H1 (cell line): Measurements from ENCODE around the gene CABP1. TPM values are rescaled to one million over a fixed set of nuclear protein-coding genes. Genes with fewer than 3 reads are reported as not detected.

ENCODE experiments used
- CTCF ChIA-PET: fragments of 300-600 bp; sonication (Branson Sonifier 250); formaldehyde crosslinking; loops from one replicate; lab custom pipeline; 2021; ENCODE audit not compliant: partially characterized antibody; lab: Charles Lee
- POLR2A ChIA-PET: fragments of 300-600 bp; sonication (Branson Sonifier 250); formaldehyde crosslinking; loops from one replicate; lab custom pipeline; 2021; ENCODE audit warnings: inconsistent platforms; ENCODE audit not compliant: partially characterized antibody; lab: Charles Lee
- DNase-seq, 2 experiments: peaks; one replicate each; pipeline versions ENCODE4 v3.0.0 to v3.0.0-alpha.2; 2010 to 2022; ENCODE audit warnings: low spot score in 2 of 2, low read depth in 1 of 2, mixed read lengths in 1 of 2
- FAIRE-seq: peaks from 2 replicates; lab custom pipeline; 2011; peaks lifted over from hg19 to GRCh38; lab: Jason Lieb, UNC
- H2AFZ ChIP-seq: 2 replicates; pipeline ENCODE4 v1.8.1; 2012; ENCODE audit warnings: low read length, inconsistent platforms
- H2AK5ac ChIP-seq: 2 replicates; pipeline ENCODE4 v1.6.1; 2013; ENCODE audit warnings: low read depth, low read length
- H2BK120ac ChIP-seq: replicated peaks from 2 replicates; pipeline ENCODE3; 2013; ENCODE audit warnings: low read depth, low read length, inconsistent platforms
- H2BK12ac ChIP-seq: 2 replicates; pipeline ENCODE4 v1.6.1; 2013; ENCODE audit warnings: low read depth, low read length
- H2BK15ac ChIP-seq: 2 replicates; pipeline ENCODE4 v1.6.1; 2013; ENCODE audit warnings: low read length
- H2BK20ac ChIP-seq: 2 replicates; pipeline ENCODE4 v1.6.1; 2013; ENCODE audit warnings: low read length
- H2BK5ac ChIP-seq: 2 replicates; pipeline ENCODE4 v1.6.1; 2013; ENCODE audit warnings: low read depth, low read length
- H3K14ac ChIP-seq: 2 replicates; pipeline ENCODE4 v1.6.1; 2013; ENCODE audit warnings: inconsistent platforms; ENCODE audit not compliant: insufficient read length
- H3K18ac ChIP-seq: 2 replicates; pipeline ENCODE4 v1.6.1; 2013; ENCODE audit warnings: low read length; ENCODE audit errors: extremely low read depth
- H3K23ac ChIP-seq: 2 replicates; pipeline ENCODE4 v1.6.1; 2013; ENCODE audit warnings: inconsistent platforms; ENCODE audit not compliant: insufficient read length
- H3K23me2 ChIP-seq: 2 replicates; pipeline ENCODE4 v1.6.1; 2013; ENCODE audit warnings: low read depth, low read length
- H3K27ac ChIP-seq: 2 replicates; pipeline ENCODE4 v1.6.1; 2011; ENCODE audit warnings: low read depth, low read length, inconsistent platforms
- H3K27me3 ChIP-seq, 4 experiments: replicated peaks in 1 of 4; 1 replicate in 1 of 4; 2 replicates in 3 of 4; pipeline versions ENCODE4 v1.6.1 to v1.8.1; 2011 to 2013; ENCODE audit warnings: low read length in 3 of 4, mild to moderate bottlenecking in 3 of 4, inconsistent platforms in 2 of 4, mixed read lengths in 2 of 4, moderate library complexity in 1 of 4; ENCODE audit not compliant: control insufficient read depth in 3 of 4, insufficient read depth in 3 of 4; ENCODE audit errors: extremely low read depth in 1 of 4
- H3K36me3 ChIP-seq, 4 experiments: 2 replicates each; pipeline versions ENCODE4 v1.6.1 to v1.8.1; 2011 to 2013; ENCODE audit warnings: mild to moderate bottlenecking in 4 of 4, low read length in 3 of 4, moderate library complexity in 2 of 4, control low read depth in 1 of 4, inconsistent platforms in 1 of 4; ENCODE audit not compliant: insufficient read depth in 4 of 4, control insufficient read depth in 2 of 4
- H3K4ac ChIP-seq: replicated peaks from 2 replicates; pipeline ENCODE3; 2013; ENCODE audit warnings: low read length, low read depth, mixed read lengths, inconsistent platforms; ENCODE audit not compliant: insufficient read length
- H3K4me1 ChIP-seq, 4 experiments: replicated peaks in 1 of 4; 1 replicate in 1 of 4; 2 replicates in 3 of 4; pipeline versions ENCODE4 v1.6.1 to v1.8.1; 2011 to 2013; ENCODE audit warnings: low read length in 3 of 4, inconsistent platforms in 2 of 4, mixed read lengths in 1 of 4; ENCODE audit not compliant: insufficient read depth in 4 of 4, control insufficient read depth in 3 of 4
- H3K4me2 ChIP-seq, 2 experiments: 2 replicates each; pipeline versions ENCODE4 v1.6.1 to v1.8.1; 2011 to 2013; ENCODE audit warnings: low read depth in 2 of 2, low read length in 2 of 2, control low read depth in 1 of 2, inconsistent platforms in 1 of 2, mild to moderate bottlenecking in 1 of 2; ENCODE audit not compliant: insufficient read depth in 1 of 2
- H3K4me3 ChIP-seq, 4 experiments: fragments of 200-600, 300-600 bp in 1 of 4; sonication (generic), shearing (Covaris generic), sonication (Bioruptor Twin) in 1 of 4; 2 replicates each; pipeline versions ENCODE4 v1.5.1 to v1.8.1; 2011 to 2016; ENCODE audit warnings: low read length in 4 of 4, low read depth in 3 of 4, control low read depth in 2 of 4, inconsistent platforms in 2 of 4, mild to moderate bottlenecking in 2 of 4, mixed read lengths in 1 of 4, moderate library complexity in 1 of 4; ENCODE audit not compliant: insufficient read depth in 2 of 4; ENCODE audit errors: extremely low read depth in 1 of 4
- H3K56ac ChIP-seq: replicated peaks from 2 replicates; pipeline ENCODE3; 2013; ENCODE audit warnings: low read depth, mild to moderate bottlenecking, mixed read lengths, low read length, inconsistent platforms; ENCODE audit not compliant: insufficient read length
- H3K79me1 ChIP-seq: 2 replicates; pipeline ENCODE4 v1.6.1; 2013; ENCODE audit warnings: low read depth, low read length, control low read depth
- H3K79me2 ChIP-seq, 2 experiments: 2 replicates each; pipeline versions ENCODE4 v1.6.1 to v1.8.1; 2012 to 2013; ENCODE audit warnings: low read length in 2 of 2, mild to moderate bottlenecking in 2 of 2, inconsistent platforms in 1 of 2; ENCODE audit not compliant: insufficient read depth in 2 of 2, control insufficient read depth in 1 of 2
- H3K9ac ChIP-seq, 4 experiments: replicated peaks in 1 of 4; 1 replicate in 1 of 4; 2 replicates in 3 of 4; pipeline versions ENCODE4 v1.6.1 to v1.8.1; 2011 to 2013; ENCODE audit warnings: low read depth in 3 of 4, low read length in 3 of 4, control low read depth in 2 of 4, mild to moderate bottlenecking in 2 of 4, moderate library complexity in 2 of 4, inconsistent platforms in 1 of 4; ENCODE audit errors: extremely low read depth in 1 of 4
- H3K9me3 ChIP-seq, 2 experiments: 2 replicates each; pipeline versions ENCODE4 v1.6.1 to v1.8.1; 2012 to 2013; ENCODE audit warnings: mild to moderate bottlenecking in 2 of 2, moderate library complexity in 2 of 2, control low read depth in 1 of 2, inconsistent platforms in 1 of 2, low read depth in 1 of 2, low read length in 1 of 2, mixed read lengths in 1 of 2; ENCODE audit not compliant: insufficient read depth in 2 of 2
- H4K20me1 ChIP-seq, 2 experiments: replicated peaks in 1 of 2; 2 replicates each; pipeline versions ENCODE3 to v1.8.1; 2011 to 2013; ENCODE audit warnings: inconsistent platforms in 2 of 2, low read length in 2 of 2, mild to moderate bottlenecking in 1 of 2; ENCODE audit not compliant: insufficient read depth in 2 of 2, control insufficient read depth in 1 of 2
- H4K5ac ChIP-seq: 2 replicates; pipeline ENCODE4 v1.6.1; 2013; ENCODE audit warnings: low read length, low read depth, mixed read lengths, inconsistent platforms; ENCODE audit not compliant: insufficient read length
- H4K8ac ChIP-seq: 2 replicates; pipeline ENCODE4 v1.8.0; 2013; ENCODE audit warnings: mild to moderate bottlenecking, moderate library complexity, low read length, inconsistent platforms; ENCODE audit not compliant: insufficient read depth; ENCODE audit errors: extremely low read depth
- H4K91ac ChIP-seq: replicated peaks from 2 replicates; pipeline ENCODE3; 2013; ENCODE audit warnings: low read length, mixed read lengths, inconsistent platforms; ENCODE audit not compliant: insufficient read length
- WGBS, 2 experiments: shearing (Covaris generic) in 1 of 2; methylation state at CpG; one replicate each; pipeline versions ENCODE4 v1.1.6 to v1.1.7; 2013 to 2015; ENCODE audit warnings: low lambda C conversion rate in 2 of 2, mixed read lengths in 2 of 2, inconsistent platforms in 1 of 2, low coverage in 1 of 2, missing lambda C conversion rate in 1 of 2; ENCODE audit not compliant: insufficient replicate concordance in 2 of 2, insufficient coverage in 1 of 2, insufficient read length in 1 of 2; ENCODE audit errors: extremely low coverage in 1 of 2, missing lambda C conversion rate in 1 of 2; 5-methylcytosine and 5-hydroxymethylcytosine counted together
- polyA plus RNA-seq, 7 experiments: library from polyadenylated mRNA; depleted of rRNA in 3 of 7; stranded (reverse) in 5 of 7; unstranded in 2 of 7; fragments of >200 nt in 5 of 7; fragments of 200-250 nt in 2 of 7; gene quantifications; 1 replicate in 5 of 7; 2 replicates in 1 of 7; 4 replicates in 1 of 7; pipeline versions ENCODE4 v1.2.1 to v1.2.3, GENCODE V29; 2011 to 2013; ENCODE audit warnings: missing spikeins in 2 of 7, mixed read lengths in 2 of 7
- total RNA-seq: library from RNA; stranded (reverse); fragmentation: NEBNext Ultra II Directional; extraction: Animal tissue kit (Norgen Biotek cat#: 25700); gene quantifications from 2 replicates; pipeline ENCODE4 v1.2.1, GENCODE V29; 2021

Gene CABP1
- total and polyA plus RNA-seq, 2 of the 8 experiments (the other 6 are each of a cell fraction or from before 2014, with no cell fraction given), result 3.9 to 7.4 TPM

- 94% methylated on average over 5 of the region's 5 CpGs; no CpG with 5 or more reads in 1 of the 2 experiments for WGBS, 2 experiments
These were observed 60.5 kb downstream of the CABP1 start for GRCh38 chr12:120700886-120701285.

More at GRCh38 chr12:120700886-120701285, 60.5 kb downstream of the CABP1 start:
- DNase-seq (no peak), FAIRE-seq (no peak)
- no peak overlapping the region for H4K5ac ChIP-seq
- H2AFZ ChIP-seq, result no peak overlapping the region
- no peak overlapping the region for H2AK5ac ChIP-seq
- H3K14ac ChIP-seq, result no peak overlapping the region
- no peak overlapping the region for H3K4ac ChIP-seq
- no peak overlapping the region for H3K23ac ChIP-seq
- no peak overlapping the region for H2BK12ac ChIP-seq
- no peak overlapping the region for H3K56ac ChIP-seq
- no peak overlapping the region for H2BK120ac ChIP-seq
- no peak overlapping the region for H4K8ac ChIP-seq
- H3K36me3 ChIP-seq, result peaks cover 26 to 73% (median 46%) of the 10 kb centered on the region in 4 experiments
- H4K91ac ChIP-seq, result no peak overlapping the region
- no peaks in the 10 kb centered on the region for H3K9me3 ChIP-seq
- ChIA-PET POLR2A (interaction anchor here (0.5 to 6.6 kb wide), 4 partner anchors 9 to 81 kb away, joined by 3 to 42 read pairs (median 16); partner anchors contain the start of gene UNC119B), CTCF (interaction anchor here (0.6 to 2.3 kb wide), 5 partner anchors 14 to 233 kb away, joined by 3 to 8 read pairs (median 3); no protein-coding TSS in a partner anchor)
- no peak overlapping the region for H3K4me3 ChIP-seq
- no peak overlapping the region for H3K4me2 ChIP-seq
- H2BK15ac ChIP-seq, result no peak overlapping the region
- peaks cover 3% of the 10 kb centered on the region; the same call in 1 of the 2 replicates for H3K79me1 ChIP-seq
- no peak overlapping the region for H2BK20ac ChIP-seq
- no peak overlapping the region for H3K18ac ChIP-seq
- H3K27ac ChIP-seq, result no peak overlapping the region
- 0 out of 4 replicates have a peak, but pooled peaks cover 0 to 6% of the 10 kb centered on the region in 2 experiments for H3K79me2 ChIP-seq
- no peaks in the 10 kb centered on the region for H3K23me2 ChIP-seq
- H3K27me3 ChIP-seq, result no peaks in the 10 kb centered on the region
- H4K20me1 ChIP-seq, result no peaks in the 10 kb centered on the region
- no peak overlapping the region for H3K9ac ChIP-seq
- H3K4me1 ChIP-seq, result no peaks in the 10 kb centered on the region
- no peak overlapping the region for H2BK5ac ChIP-seq
